CD4-positive, alpha-beta T cell treated with Interleukin-15 for 1 hour (primary cell): ENCODE results near the gene SDHB.

Experiments
- DNase-seq: peaks from one replicate; pipeline ENCODE4 v3.0.0-alpha.2; 2020

Gene SDHB

GRCh38 chr1:17043676-17044075 is 10.2 kb downstream of the SDHB start:
- no peak for DNase-seq

GRCh38 chr1:17040135-17040534 is 13.7 kb downstream of the SDHB start:
- no peak for DNase-seq

GRCh38 chr1:17039522-17039921 is 14.3 kb downstream of the SDHB start:
- no peak for DNase-seq

GRCh38 chr1:17033481-17033880 is 20.4 kb downstream of the SDHB start:
- DNase-seq = no peak

- DNase-seq = no peak
Measured at GRCh38 chr1:17032741-17033140, 21.1 kb downstream of the SDHB start.

- DNase-seq = no peak
Measured at GRCh38 chr1:17031436-17031835, 22.4 kb downstream of the SDHB start.

- DNase-seq = no peak
Measured at GRCh38 chr1:17030206-17030605, 23.6 kb downstream of the SDHB start.

- no peak for DNase-seq
Measured at GRCh38 chr1:17028662-17029188, 25.1 kb downstream of the SDHB start.

GRCh38 chr1:17027900-17028299 is 25.9 kb downstream of the SDHB start:
- DNase-seq = no peak

GRCh38 chr1:17027403-17027802 is 26.4 kb downstream of the SDHB start:
- DNase-seq = no peak

- no peak for DNase-seq
Measured at GRCh38 chr1:17024721-17025120, 29.1 kb downstream of the SDHB start.

- DNase-seq = no peak
Measured at GRCh38 chr1:17023573-17023972, 30.3 kb downstream of the SDHB start.

- no peak for DNase-seq
Measured at GRCh38 chr1:17023102-17023501, 30.7 kb downstream of the SDHB start.

GRCh38 chr1:17021896-17022295 is 31.9 kb downstream of the SDHB start:
- DNase-seq = no peak

- DNase-seq = no peak
Measured at GRCh38 chr1:17020502-17020901, 33.3 kb downstream of the SDHB start.

- no peak for DNase-seq
Measured at GRCh38 chr1:17018849-17019248, 35.0 kb downstream of the SDHB start.

GRCh38 chr1:17017435-17017834 is 36.4 kb downstream of the SDHB start:
- DNase-seq = no peak

- no peak for DNase-seq
Measured at GRCh38 chr1:17016317-17016661, 37.5 kb downstream of the SDHB start.

- no peak for DNase-seq
Measured at GRCh38 chr1:17014671-17015567, 38.9 kb downstream of the SDHB start.

GRCh38 chr1:17013491-17014320 is 40.1 kb downstream of the SDHB start:
- peak; percentile 35 for DNase-seq

GRCh38 chr1:17012775-17013490 is 40.9 kb downstream of the SDHB start:
- DNase-seq = no peak

- peak; percentile 83 for DNase-seq
Measured at GRCh38 chr1:17011439-17012307, 42.2 kb downstream of the SDHB start, which contains the start of gene ATP13A2. Gene ATP13A2 (minus strand): TSS chr1:17011928. CDS start chr1:17011738, 190 bp downstream.
